K562 (cell line): ENCODE results near the gene LY6G6D. TPM values are rescaled to one million over a fixed set of nuclear protein-coding genes. Genes with fewer than 3 reads are reported as not detected.
A peak's percentile ranks its signal among the peaks of the same experiment; 100 is the strongest.

Experiments used
- ARID2 ChIP-seq: fragments of 450-650 bp; IDR thresholded peaks from 2 replicates; pipeline ENCODE4 v1.6.1; 2017; ENCODE audit warnings: antibody characterized with exemption, mild to moderate bottlenecking
- BACH1 ChIP-seq: fragments of 200-800 bp; sonication (Bioruptor generic); IDR thresholded peaks from 2 replicates; pipeline ENCODE4 v1.6.1; 2016; ENCODE audit warnings: missing genetic modification characterization, missing compliant biosample characterization
- CBFB ChIP-seq: sonication (generic); formaldehyde crosslinking; IDR thresholded peaks from 2 replicates; pipeline ENCODE4 v1.4.0; 2020; ENCODE audit warnings: mild to moderate bottlenecking, missing genetic modification reagents
- CXXC5 ChIP-seq: fragments of 250-450 bp; sonication (Bioruptor Pico); IDR thresholded peaks from 2 replicates; pipeline ENCODE4 v1.8.0; 2022; ENCODE audit warnings: inconsistent platforms, mild to moderate bottlenecking, moderate library complexity
- EP400 ChIP-seq: fragments of 450-650 bp; IDR thresholded peaks from 2 replicates; pipeline ENCODE4 v1.6.1; 2017; ENCODE audit warnings: antibody characterized with exemption, mild to moderate bottlenecking, moderate library complexity
- ETV1 ChIP-seq: fragments of 450-650 bp; conservative IDR thresholded peaks from 2 replicates; pipeline ENCODE4 v1.6.1; 2016; ENCODE audit warnings: missing genetic modification characterization, control low read depth, low read depth, missing compliant biosample characterization
- HNRNPL ChIP-seq: fragments of 200-400 bp; formaldehyde crosslinking; IDR thresholded peaks from 2 replicates; pipeline ENCODE4 v1.6.1; 2017; ENCODE audit warnings: low read depth, mild to moderate bottlenecking, low read length
- KDM2B ChIP-seq: fragments of 250-450 bp; sonication (Bioruptor Pico); IDR thresholded peaks from 2 replicates; pipeline ENCODE4 v1.8.0; 2021; ENCODE audit warnings: mild to moderate bottlenecking, moderate library complexity
- STAT5B ChIP-seq: fragments of 250-450 bp; sonication (Bioruptor Pico); IDR thresholded peaks from 2 replicates; pipeline ENCODE4 v1.8.0; 2021; ENCODE audit warnings: mild to moderate bottlenecking, inconsistent platforms
- ZEB2 ChIP-seq: fragments of 450-650 bp; IDR thresholded peaks from 2 replicates; pipeline ENCODE4 v1.6.1; 2016
- ZFPM2 ChIP-seq: fragments of 250-450 bp; sonication (Bioruptor Pico); IDR thresholded peaks from 2 replicates; pipeline ENCODE4 v1.5.1; 2022; ENCODE audit warnings: mild to moderate bottlenecking
- ZNF175 ChIP-seq: fragments of 200-800 bp; sonication (Bioruptor generic); IDR thresholded peaks from 2 replicates; pipeline ENCODE4 v1.6.1; 2016; ENCODE audit warnings: low read depth, mild to moderate bottlenecking, missing genetic modification characterization, missing compliant biosample characterization
- polyA plus RNA-seq, 8 experiments: library from polyadenylated mRNA; depleted of rRNA in 4 of 8; stranded (reverse) in 5 of 8; unstranded in 3 of 8; fragments of >200 nt; fragmentation: Nextera tagmentation in 2 of 8; fragmentation: Illumina TruSeq in 1 of 8; extraction: Ambion mirVana in 2 of 8; extraction: Trizol in 1 of 8; gene quantifications; 2 replicates each; pipeline versions ENCODE4 v1.2.1 to v1.2.3, GENCODE V29; 2011 to 2014; ENCODE audit warnings: inconsistent platforms in 1 of 8, missing spikeins in 1 of 8
- total RNA-seq, 7 experiments: library from RNA; depleted of rRNA in 6 of 7; stranded (reverse); fragments of >200 nt in 6 of 7; fragmentation: Illumina TruSeq in 2 of 7; extraction: Trizol in 2 of 7; gene quantifications; 2 replicates each; pipeline versions ENCODE4 v1.2.1 to v1.2.3, GENCODE V29; 2011 to 2021; ENCODE audit warnings: low replicate concordance in 1 of 7
- TF ChIP-seq, protein P1 (sequence below), 3 experiments: fragments of 200-800 bp in 1 of 3; fragments of 250-450 bp in 1 of 3; fragments of 450-650 bp in 1 of 3; sonication (Bioruptor Pico) in 1 of 3; sonication (Bioruptor generic) in 1 of 3; formaldehyde crosslinking in 1 of 3; IDR thresholded peaks; 2 replicates each; pipeline versions ENCODE4 v1.6.1 to v1.8.0; 2016 to 2022; ENCODE audit warnings: mild to moderate bottlenecking in 2 of 3, missing genetic modification characterization in 2 of 3, missing compliant biosample characterization in 1 of 3, moderate library complexity in 1 of 3
- TF ChIP-seq, protein P2 (sequence below), 2 experiments: fragments of 450-650 bp; conservative IDR thresholded peaks; 2 replicates each; pipeline ENCODE4 v1.6.1; 2017; ENCODE audit warnings: mild to moderate bottlenecking in 2 of 2, moderate library complexity in 2 of 2
- TF ChIP-seq, protein P3 (sequence below), 2 experiments: fragments of 450-650 bp in 1 of 2; sonication (generic) in 1 of 2; formaldehyde crosslinking in 1 of 2; IDR thresholded peaks in 1 of 2; conservative IDR thresholded peaks in 1 of 2; 2 replicates each; pipeline versions ENCODE4 v1.6.1 to v1.8.1; 2016 to 2023; ENCODE audit warnings: mild to moderate bottlenecking in 2 of 2, moderate library complexity in 2 of 2, inconsistent platforms in 1 of 2, missing genetic modification reagents in 1 of 2
- TF ChIP-seq, protein P4 (sequence below): fragments of 450-650 bp; IDR thresholded peaks from 2 replicates; pipeline ENCODE4 v1.6.1; 2014; ENCODE audit warnings: low read depth, mild to moderate bottlenecking, moderate library complexity, borderline replicate concordance
- TF ChIP-seq, protein P5 (sequence below): sonication (generic); formaldehyde crosslinking; IDR thresholded peaks from 2 replicates; pipeline ENCODE4 v1.8.0; 2022; ENCODE audit warnings: mild to moderate bottlenecking, low read depth, missing genetic modification reagents

Gene LY6G6D
- total and polyA plus RNA-seq, 9 of the 15 experiments (the other 6 are each of a cell fraction or from before 2014, with no cell fraction given) = 0.30 to 0.38 TPM; not detected in 7

DNA sequence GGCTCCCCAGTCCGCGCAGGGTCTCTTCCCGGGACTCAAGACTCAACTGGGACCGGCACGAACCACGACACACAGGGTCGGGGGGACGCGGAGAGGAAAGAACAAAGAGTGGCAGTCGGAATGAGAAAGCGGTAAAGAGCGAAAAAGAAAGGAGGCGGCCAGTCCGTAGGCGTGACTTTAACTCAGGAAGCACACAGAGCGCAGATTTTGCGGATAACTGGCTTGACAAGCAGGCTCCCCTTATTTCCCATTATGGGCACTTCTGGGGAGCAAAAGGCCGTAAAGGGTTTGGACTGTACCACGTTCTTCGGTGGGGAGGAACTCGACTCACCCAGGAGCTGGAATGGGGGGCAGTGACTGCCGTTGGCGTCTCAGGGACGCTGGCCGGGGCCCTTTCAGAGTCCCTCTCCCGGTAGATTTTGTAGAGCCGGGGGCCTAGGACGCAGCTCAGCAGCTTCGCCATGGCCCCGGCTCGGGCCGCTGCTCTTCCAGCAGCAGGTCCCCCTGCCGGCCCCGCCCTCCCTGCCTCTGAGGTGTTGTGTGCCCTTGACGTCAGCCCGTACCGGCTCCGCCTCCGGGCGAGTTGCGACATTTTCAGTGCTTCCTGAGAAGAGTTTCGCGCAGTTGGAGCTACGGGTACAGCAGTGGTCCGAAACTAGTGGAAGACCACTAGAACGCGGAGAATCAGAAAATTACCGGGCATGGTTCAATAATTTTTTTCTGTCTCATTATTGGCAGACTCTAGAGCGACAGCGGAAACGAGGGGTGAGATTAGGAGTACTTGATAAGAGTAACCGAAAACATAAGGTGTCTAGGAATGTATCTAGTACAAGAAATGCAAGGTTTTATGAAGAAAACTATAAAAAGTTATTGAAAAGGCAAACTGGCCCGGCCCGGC is 12.1 kb upstream of the LY6G6D start, which contains the start of gene ABHD16A (continued):
- TF ChIP-seq, protein P1, sequence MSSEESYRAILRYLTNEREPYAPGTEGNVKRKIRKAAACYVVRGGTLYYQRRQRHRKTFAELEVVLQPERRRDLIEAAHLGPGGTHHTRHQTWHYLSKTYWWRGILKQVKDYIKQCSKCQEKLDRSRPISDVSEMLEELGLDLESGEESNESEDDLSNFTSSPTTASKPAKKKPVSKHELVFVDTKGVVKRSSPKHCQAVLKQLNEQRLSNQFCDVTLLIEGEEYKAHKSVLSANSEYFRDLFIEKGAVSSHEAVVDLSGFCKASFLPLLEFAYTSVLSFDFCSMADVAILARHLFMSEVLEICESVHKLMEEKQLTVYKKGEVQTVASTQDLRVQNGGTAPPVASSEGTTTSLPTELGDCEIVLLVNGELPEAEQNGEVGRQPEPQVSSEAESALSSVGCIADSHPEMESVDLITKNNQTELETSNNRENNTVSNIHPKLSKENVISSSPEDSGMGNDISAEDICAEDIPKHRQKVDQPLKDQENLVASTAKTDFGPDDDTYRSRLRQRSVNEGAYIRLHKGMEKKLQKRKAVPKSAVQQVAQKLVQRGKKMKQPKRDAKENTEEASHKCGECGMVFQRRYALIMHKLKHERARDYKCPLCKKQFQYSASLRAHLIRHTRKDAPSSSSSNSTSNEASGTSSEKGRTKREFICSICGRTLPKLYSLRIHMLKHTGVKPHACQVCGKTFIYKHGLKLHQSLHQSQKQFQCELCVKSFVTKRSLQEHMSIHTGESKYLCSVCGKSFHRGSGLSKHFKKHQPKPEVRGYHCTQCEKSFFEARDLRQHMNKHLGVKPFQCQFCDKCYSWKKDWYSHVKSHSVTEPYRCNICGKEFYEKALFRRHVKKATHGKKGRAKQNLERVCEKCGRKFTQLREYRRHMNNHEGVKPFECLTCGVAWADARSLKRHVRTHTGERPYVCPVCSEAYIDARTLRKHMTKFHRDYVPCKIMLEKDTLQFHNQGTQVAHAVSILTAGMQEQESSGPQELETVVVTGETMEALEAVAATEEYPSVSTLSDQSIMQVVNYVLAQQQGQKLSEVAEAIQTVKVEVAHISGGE (CRISPR knock-in tag; IDR thresholded peaks at IDR 0.05) = peak in 1 of 3 experiments; percentile 79; a peak in 2 of 6 replicates
- peak; percentile 88 for TF ChIP-seq CXXC5
- peak; percentile 78 for TF ChIP-seq ZNF175
- TF ChIP-seq, protein P2, sequence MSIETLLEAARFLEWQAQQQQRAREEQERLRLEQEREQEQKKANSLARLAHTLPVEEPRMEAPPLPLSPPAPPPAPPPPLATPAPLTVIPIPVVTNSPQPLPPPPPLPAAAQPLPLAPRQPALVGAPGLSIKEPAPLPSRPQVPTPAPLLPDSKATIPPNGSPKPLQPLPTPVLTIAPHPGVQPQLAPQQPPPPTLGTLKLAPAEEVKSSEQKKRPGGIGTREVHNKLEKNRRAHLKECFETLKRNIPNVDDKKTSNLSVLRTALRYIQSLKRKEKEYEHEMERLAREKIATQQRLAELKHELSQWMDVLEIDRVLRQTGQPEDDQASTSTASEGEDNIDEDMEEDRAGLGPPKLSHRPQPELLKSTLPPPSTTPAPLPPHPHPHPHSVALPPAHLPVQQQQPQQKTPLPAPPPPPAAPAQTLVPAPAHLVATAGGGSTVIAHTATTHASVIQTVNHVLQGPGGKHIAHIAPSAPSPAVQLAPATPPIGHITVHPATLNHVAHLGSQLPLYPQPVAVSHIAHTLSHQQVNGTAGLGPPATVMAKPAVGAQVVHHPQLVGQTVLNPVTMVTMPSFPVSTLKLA (conservative IDR thresholded peaks at IDR 0.05) = peak; percentile 76 to 91
- TF ChIP-seq, protein P3, sequence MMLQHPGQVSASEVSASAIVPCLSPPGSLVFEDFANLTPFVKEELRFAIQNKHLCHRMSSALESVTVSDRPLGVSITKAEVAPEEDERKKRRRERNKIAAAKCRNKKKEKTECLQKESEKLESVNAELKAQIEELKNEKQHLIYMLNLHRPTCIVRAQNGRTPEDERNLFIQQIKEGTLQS (IDR thresholded peaks at IDR 0.05) = peak; percentile 93
- TF ChIP-seq, protein P3 (CRISPR knock-in tag; conservative IDR thresholded peaks at IDR 0.05) = no peak
- peak; percentile 46; the same call in 1 of the 2 replicates for TF ChIP-seq ZEB2
- TF ChIP-seq KDM2B = 0 out of 2 replicates have a peak, but pooled peaks have one; percentile 9
- no peak; the same call in 1 of the 2 replicates for TF ChIP-seq ZFPM2 (CRISPR knock-in tag)
- peak; percentile 67 for TF ChIP-seq ARID2
- peak; percentile 91 for TF ChIP-seq EP400
- peak; percentile 60; the same call in 1 of the 2 replicates for TF ChIP-seq BACH1 (tag)
- TF ChIP-seq STAT5B (CRISPR knock-in tag) = no peak
- peak; percentile 87 for TF ChIP-seq ETV1 (tag)
- TF ChIP-seq, protein P4, sequence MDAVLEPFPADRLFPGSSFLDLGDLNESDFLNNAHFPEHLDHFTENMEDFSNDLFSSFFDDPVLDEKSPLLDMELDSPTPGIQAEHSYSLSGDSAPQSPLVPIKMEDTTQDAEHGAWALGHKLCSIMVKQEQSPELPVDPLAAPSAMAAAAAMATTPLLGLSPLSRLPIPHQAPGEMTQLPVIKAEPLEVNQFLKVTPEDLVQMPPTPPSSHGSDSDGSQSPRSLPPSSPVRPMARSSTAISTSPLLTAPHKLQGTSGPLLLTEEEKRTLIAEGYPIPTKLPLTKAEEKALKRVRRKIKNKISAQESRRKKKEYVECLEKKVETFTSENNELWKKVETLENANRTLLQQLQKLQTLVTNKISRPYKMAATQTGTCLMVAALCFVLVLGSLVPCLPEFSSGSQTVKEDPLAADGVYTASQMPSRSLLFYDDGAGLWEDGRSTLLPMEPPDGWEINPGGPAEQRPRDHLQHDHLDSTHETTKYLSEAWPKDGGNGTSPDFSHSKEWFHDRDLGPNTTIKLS = peak; percentile 74; the same call in 1 of the 2 replicates
- TF ChIP-seq CBFB (CRISPR knock-in tag) = no peak
- TF ChIP-seq, protein P5, sequence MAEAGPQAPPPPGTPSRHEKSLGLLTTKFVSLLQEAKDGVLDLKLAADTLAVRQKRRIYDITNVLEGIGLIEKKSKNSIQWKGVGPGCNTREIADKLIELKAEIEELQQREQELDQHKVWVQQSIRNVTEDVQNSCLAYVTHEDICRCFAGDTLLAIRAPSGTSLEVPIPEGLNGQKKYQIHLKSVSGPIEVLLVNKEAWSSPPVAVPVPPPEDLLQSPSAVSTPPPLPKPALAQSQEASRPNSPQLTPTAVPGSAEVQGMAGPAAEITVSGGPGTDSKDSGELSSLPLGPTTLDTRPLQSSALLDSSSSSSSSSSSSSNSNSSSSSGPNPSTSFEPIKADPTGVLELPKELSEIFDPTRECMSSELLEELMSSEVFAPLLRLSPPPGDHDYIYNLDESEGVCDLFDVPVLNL (CRISPR knock-in tag) = no peak; the same call in 1 of the 2 replicates
- TF ChIP-seq HNRNPL = no peak
